ENCODE measurements around the gene PPP2R3B. TPM values are rescaled to one million over a fixed set of nuclear protein-coding genes. Genes with fewer than 3 reads are reported as not detected.

Gene PPP2R3B
- total RNA-seq, 1 donor, result 9.1 TPM

DNA sequence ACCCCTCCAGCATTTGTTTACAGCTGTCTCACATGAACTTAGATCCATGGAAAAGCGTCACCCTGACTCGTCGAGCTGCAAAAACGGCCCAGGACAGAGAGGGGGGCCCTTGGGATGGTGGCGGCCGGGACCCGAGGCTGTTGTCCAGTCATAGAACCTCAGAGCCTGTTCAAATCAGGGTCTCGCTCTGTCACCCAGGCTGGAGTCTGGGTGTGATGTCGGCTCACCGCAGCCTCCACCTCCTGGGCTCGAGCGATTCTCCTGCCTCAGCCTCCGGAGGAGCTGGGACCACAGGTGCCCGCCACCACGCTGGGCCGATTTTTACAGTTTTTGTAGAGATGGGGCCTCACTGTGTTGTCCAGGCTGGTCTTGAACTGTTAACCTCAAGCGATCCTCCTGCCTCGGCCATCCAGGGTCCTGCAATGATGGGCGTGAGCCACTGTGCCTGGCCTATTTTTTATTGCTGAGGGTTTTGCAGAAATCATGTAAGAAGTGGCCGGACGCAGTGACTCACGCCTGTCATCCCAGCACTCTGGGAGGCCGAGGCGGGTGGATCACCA is 42.6 kb upstream of the PPP2R3B start:
- no peak for DNase-seq (ENCODE audit: low read depth)
- H3K4me3 ChIP-seq (ENCODE audit: low read depth, low read length), result no peak overlapping the region
- TF ChIP-seq, protein P1, sequence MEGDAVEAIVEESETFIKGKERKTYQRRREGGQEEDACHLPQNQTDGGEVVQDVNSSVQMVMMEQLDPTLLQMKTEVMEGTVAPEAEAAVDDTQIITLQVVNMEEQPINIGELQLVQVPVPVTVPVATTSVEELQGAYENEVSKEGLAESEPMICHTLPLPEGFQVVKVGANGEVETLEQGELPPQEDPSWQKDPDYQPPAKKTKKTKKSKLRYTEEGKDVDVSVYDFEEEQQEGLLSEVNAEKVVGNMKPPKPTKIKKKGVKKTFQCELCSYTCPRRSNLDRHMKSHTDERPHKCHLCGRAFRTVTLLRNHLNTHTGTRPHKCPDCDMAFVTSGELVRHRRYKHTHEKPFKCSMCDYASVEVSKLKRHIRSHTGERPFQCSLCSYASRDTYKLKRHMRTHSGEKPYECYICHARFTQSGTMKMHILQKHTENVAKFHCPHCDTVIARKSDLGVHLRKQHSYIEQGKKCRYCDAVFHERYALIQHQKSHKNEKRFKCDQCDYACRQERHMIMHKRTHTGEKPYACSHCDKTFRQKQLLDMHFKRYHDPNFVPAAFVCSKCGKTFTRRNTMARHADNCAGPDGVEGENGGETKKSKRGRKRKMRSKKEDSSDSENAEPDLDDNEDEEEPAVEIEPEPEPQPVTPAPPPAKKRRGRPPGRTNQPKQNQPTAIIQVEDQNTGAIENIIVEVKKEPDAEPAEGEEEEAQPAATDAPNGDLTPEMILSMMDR (IDR thresholded peaks at IDR 0.05; ENCODE audit: insufficient read depth, low read depth, low read length), result no peak

- TF ChIP-seq, protein P1 (IDR thresholded peaks at IDR 0.05; ENCODE audit: insufficient read depth, low read depth, low read length), result no peak
- H3K4me3 ChIP-seq (ENCODE audit: low read depth, low read length), result no peak overlapping the region
- no peak for DNase-seq (ENCODE audit: low read depth)
Measured at GRCh38 chrX:427812-428725, 41.4 kb upstream of the PPP2R3B start.

GRCh38 chrX:426881-427280 is 40.2 kb upstream of the PPP2R3B start:
- H3K4me3 ChIP-seq (ENCODE audit: low read depth, low read length), result no peak overlapping the region
- TF ChIP-seq, protein P1 (IDR thresholded peaks at IDR 0.05; ENCODE audit: insufficient read depth, low read depth, low read length), result no peak
- no peak for DNase-seq (ENCODE audit: low read depth)

DNA sequence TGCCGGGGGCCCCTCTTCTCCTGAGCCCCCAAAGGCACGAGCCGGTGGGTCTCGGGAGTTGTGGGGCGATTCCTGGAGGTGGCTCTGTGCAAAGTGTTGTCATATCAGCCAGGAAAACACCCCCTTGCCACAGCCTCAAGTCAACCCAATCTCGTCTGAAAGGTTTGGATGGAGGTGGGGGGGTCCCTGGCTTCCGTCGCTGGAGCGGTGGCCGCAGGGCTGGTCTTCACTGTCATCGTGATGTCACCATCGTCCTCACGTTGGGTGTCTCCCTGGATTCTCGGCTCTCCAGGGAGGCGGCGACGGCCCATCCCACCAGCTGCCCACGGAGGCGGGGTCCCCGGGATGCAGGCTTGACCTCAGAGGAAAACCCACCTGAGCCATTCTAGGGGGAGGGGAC is 38.3 kb upstream of the PPP2R3B start:
- TF ChIP-seq, protein P1 (IDR thresholded peaks at IDR 0.05; ENCODE audit: insufficient read depth, low read depth, low read length), result no peak
- no peak for DNase-seq (ENCODE audit: low read depth)
- no peak overlapping the region for H3K4me3 ChIP-seq (ENCODE audit: low read depth, low read length)

- H3K4me3 ChIP-seq (ENCODE audit: low read depth, low read length), result no peak overlapping the region
- DNase-seq (ENCODE audit: low read depth), result no peak
- TF ChIP-seq, protein P1 (IDR thresholded peaks at IDR 0.05; ENCODE audit: insufficient read depth, low read depth, low read length), result no peak
Measured at GRCh38 chrX:421646-422391, 35.1 kb upstream of the PPP2R3B start.

- TF ChIP-seq, protein P1 (IDR thresholded peaks at IDR 0.05; ENCODE audit: insufficient read depth, low read depth, low read length), result no peak
- DNase-seq (ENCODE audit: low read depth), result no peak
- no peak overlapping the region for H3K4me3 ChIP-seq (ENCODE audit: low read depth, low read length)
Measured at GRCh38 chrX:420496-421223, 34.0 kb upstream of the PPP2R3B start.

Measured in fibroblast of villous mesenchyme (primary cell).